ENCODE data around the gene RASAL2. TPM values are rescaled to one million over a fixed set of nuclear protein-coding genes. Genes with fewer than 3 reads are reported as not detected.

RASAL2 gene
- total and polyA plus RNA-seq, 9 of the 15 experiments (the other 6 are each of a cell fraction or from before 2014, with no cell fraction given), result 0.13 to 1.0 (median 0.62) TPM

DNA sequence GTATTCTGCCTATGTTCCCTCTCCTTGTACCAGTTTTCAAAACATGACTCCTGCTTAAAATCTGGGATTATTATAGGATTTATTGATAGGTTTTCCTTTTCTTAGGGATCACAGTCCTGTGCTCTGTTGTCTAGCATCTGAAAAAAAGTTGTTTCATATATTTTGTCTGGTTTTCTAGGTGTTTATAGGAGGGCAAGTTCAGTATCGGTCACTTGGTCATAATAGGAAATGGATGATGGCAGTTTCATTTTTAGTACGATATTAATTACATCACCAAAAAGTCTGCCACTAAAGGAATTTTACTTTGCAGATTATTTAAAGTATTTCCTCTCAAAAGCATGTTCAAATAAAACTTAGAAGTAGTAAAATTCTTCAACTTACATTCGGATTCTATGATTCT lies 94.4 kb downstream of the RASAL2 start (continued):
- TF ChIP-seq, protein P1, sequence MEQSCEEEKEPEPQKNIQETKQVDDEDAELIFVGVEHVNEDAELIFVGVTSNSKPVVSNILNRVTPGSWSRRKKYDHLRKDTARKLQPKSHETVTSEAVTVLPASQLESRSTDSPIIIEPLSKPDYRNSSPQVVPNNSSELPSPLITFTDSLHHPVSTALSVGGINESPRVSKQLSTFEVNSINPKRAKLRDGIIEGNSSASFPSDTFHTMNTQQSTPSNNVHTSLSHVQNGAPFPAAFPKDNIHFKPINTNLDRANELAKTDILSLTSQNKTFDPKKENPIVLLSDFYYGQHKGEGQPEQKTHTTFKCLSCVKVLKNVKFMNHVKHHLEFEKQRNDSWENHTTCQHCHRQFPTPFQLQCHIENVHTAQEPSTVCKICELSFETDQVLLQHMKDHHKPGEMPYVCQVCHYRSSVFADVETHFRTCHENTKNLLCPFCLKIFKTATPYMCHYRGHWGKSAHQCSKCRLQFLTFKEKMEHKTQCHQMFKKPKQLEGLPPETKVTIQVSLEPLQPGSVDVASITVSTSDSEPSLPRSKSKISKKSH (CRISPR knock-in tag; IDR thresholded peaks at IDR 0.05), result no peak
- TF ChIP-seq RBM39 (optimal IDR thresholded peaks at IDR 0.05; ENCODE audit: low read depth, low read length) (no peak), KDM5B (IDR thresholded peaks at IDR 0.05; ENCODE audit: insufficient replicate concordance, low read depth, low read length) (no peak), CREM (IDR thresholded peaks at IDR 0.05; ENCODE audit: low read depth) (no peak), PHB2 (IDR thresholded peaks at IDR 0.05; ENCODE audit: low read depth) (no peak), SAFB (IDR thresholded peaks at IDR 0.05; ENCODE audit: borderline replicate concordance, low read depth, low read length) (no peak), JUN (IDR thresholded peaks at IDR 0.05; ENCODE audit: borderline replicate concordance, low read depth, low read length) (no peak), JUN (CRISPR knock-in tag; IDR thresholded peaks at IDR 0.05; ENCODE audit: borderline replicate concordance) (no peak), ELK1 (CRISPR knock-in tag; IDR thresholded peaks at IDR 0.05) (no peak)
- TF ChIP-seq, protein P2, sequence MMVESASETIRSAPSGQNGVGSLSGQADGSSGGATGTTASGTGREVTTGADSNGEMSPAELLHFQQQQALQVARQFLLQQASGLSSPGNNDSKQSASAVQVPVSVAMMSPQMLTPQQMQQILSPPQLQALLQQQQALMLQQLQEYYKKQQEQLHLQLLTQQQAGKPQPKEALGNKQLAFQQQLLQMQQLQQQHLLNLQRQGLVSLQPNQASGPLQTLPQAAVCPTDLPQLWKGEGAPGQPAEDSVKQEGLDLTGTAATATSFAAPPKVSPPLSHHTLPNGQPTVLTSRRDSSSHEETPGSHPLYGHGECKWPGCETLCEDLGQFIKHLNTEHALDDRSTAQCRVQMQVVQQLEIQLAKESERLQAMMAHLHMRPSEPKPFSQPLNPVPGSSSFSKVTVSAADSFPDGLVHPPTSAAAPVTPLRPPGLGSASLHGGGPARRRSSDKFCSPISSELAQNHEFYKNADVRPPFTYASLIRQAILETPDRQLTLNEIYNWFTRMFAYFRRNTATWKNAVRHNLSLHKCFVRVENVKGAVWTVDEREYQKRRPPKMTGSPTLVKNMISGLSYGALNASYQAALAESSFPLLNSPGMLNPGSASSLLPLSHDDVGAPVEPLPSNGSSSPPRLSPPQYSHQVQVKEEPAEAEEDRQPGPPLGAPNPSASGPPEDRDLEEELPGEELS (CRISPR knock-in tag; IDR thresholded peaks at IDR 0.05; ENCODE audit: borderline replicate concordance), result no peak

Measured in K562 (cell line).